Brain microvascular endothelial cell (primary cell): ENCODE measurements around the gene TNFRSF25.
A peak's percentile ranks its signal among the peaks of the same experiment; 100 is the strongest.
"Not testable (repeated sequence)": the region's sequence is repeated elsewhere in the genome, so short reads cannot be mapped to it uniquely, and the experiment has no call there.

Experiments used
- DNase-seq: peaks from one replicate; pipeline ENCODE4 v3.0.0-alpha.2; 2020
- H3K27ac ChIP-seq: fragments of 250-450 bp; sonication (Bioruptor Pico); 2 replicates; pipeline ENCODE4 v1.5.1; 2020; ENCODE audit warnings: mild to moderate bottlenecking, moderate library complexity
- H3K27me3 ChIP-seq: fragments of 250-450 bp; sonication (Bioruptor Pico); replicated peaks from 2 replicates; pipeline ENCODE4 v1.5.1; 2020; ENCODE audit warnings: mild to moderate bottlenecking
- H3K36me3 ChIP-seq: fragments of 250-450 bp; sonication (Bioruptor Pico); replicated peaks from 2 replicates; pipeline ENCODE4 v1.5.1; 2020; ENCODE audit warnings: mild to moderate bottlenecking
- H3K4me3 ChIP-seq: 2 replicates; pipeline ENCODE4 v1.5.1; 2011; ENCODE audit warnings: low read depth, mild to moderate bottlenecking, control low read depth, low read length, moderate library complexity
- CTCF ChIP-seq: IDR thresholded peaks from 2 replicates; pipeline ENCODE4 v1.5.1; 2011; ENCODE audit warnings: low read depth, mild to moderate bottlenecking, moderate library complexity, low read length, control low read depth, inconsistent platforms; ENCODE audit errors: missing control alignments
- in situ Hi-C: cut with HindIII; loops from 2 replicates; pipeline ENCODE4 v1.10.0; 2017; ENCODE audit warnings: low sequenced_read_pairs, low pct_ligation_motif_present

The TNFRSF25 gene

GRCh38 chr1:6496890-6497214 is 30.9 kb upstream of the TNFRSF25 start:
- in situ Hi-C loops: no loop called here
- no peak for DNase-seq
- peak overlapping the region; percentile 58 for H3K4me3 ChIP-seq

GRCh38 chr1:6496365-6496721 is 30.4 kb upstream of the TNFRSF25 start:
- peak overlapping the region; percentile 58 for H3K4me3 ChIP-seq
- H3K27me3 ChIP-seq: no peaks in the 10 kb centered on the region
- in situ Hi-C loops: no loop called here
- no peak for DNase-seq
- no peak for TF ChIP-seq CTCF
- no peaks in the 10 kb centered on the region for H3K36me3 ChIP-seq
- no peak overlapping the region for H3K27ac ChIP-seq

More at GRCh38 chr1:6496890-6497214, 30.9 kb upstream of the TNFRSF25 start:
- no peaks in the 10 kb centered on the region for H3K27me3 ChIP-seq
- H3K36me3 ChIP-seq: no peaks in the 10 kb centered on the region
- TF ChIP-seq CTCF: no peak
- H3K27ac ChIP-seq: no peak overlapping the region

GRCh38 chr1:6495540-6496364 is 29.8 kb upstream of the TNFRSF25 start:
- no peak overlapping the region for H3K27ac ChIP-seq
- no peak for TF ChIP-seq CTCF
- in situ Hi-C loops: no loop called here
- no peaks in the 10 kb centered on the region for H3K27me3 ChIP-seq
- H3K36me3 ChIP-seq: no peaks in the 10 kb centered on the region
- DNase-seq: no peak
- no peak overlapping the region for H3K4me3 ChIP-seq

GRCh38 chr1:6495041-6495441 is 29.1 kb upstream of the TNFRSF25 start:
- H3K4me3 ChIP-seq: no peak overlapping the region
- no peak for TF ChIP-seq CTCF
- in situ Hi-C loops: no loop called here
- H3K27me3 ChIP-seq: no peaks in the 10 kb centered on the region
- no peak for DNase-seq
- H3K27ac ChIP-seq: no peak overlapping the region
- H3K36me3 ChIP-seq: no peaks in the 10 kb centered on the region

- Histone ChIP-seq H3K36me3 (no peaks in the 10 kb centered on the region), H3K27me3 (no peaks in the 10 kb centered on the region), H3K27ac (no peak overlapping the region), H3K4me3 (no peak overlapping the region)
- no peak for DNase-seq
- in situ Hi-C loops: no loop called here
- TF ChIP-seq CTCF: no peak
These were observed 28.7 kb upstream of the TNFRSF25 start for GRCh38 chr1:6494627-6495026.

- H3K36me3 ChIP-seq, H3K27ac ChIP-seq, in situ Hi-C loops, H3K27me3 ChIP-seq, H3K4me3 ChIP-seq, DNase-seq: not testable (repeated sequence)
These were observed 27.9 kb upstream of the TNFRSF25 start for GRCh38 chr1:6493834-6494223.
